Neural progenitor cell (in vitro differentiated cells): ENCODE results near the gene GJC3. TPM values are rescaled to one million over a fixed set of nuclear protein-coding genes. Genes with fewer than 3 reads are reported as not detected.

ENCODE experiments used
- DNase-seq: peaks from one replicate; pipeline ENCODE4 v3.0.0-alpha.2; 2016; ENCODE audit warnings: low spot score
- H2AFZ ChIP-seq: fragments of 200-600 bp; sonication (generic); replicated peaks from 2 replicates; pipeline ENCODE4 v1.6.1; 2016; ENCODE audit warnings: antibody characterized with exemption
- H3F3A ChIP-seq: fragments of 200-600 bp; sonication (generic); 2 replicates; pipeline ENCODE4 v1.6.1; 2016; ENCODE audit warnings: antibody characterized with exemption, low read depth
- H3K27ac ChIP-seq: fragments of 200-600 bp; sonication (generic); 2 replicates; pipeline ENCODE4 v1.5.1; 2016; ENCODE audit warnings: mild to moderate bottlenecking
- H3K27me3 ChIP-seq: fragments of 200-600 bp; sonication (generic); 2 replicates; pipeline ENCODE4 v1.6.1; 2016; ENCODE audit warnings: mild to moderate bottlenecking, moderate library complexity
- H3K36me3 ChIP-seq: fragments of 200-600 bp; sonication (generic); 2 replicates; pipeline ENCODE4 v1.5.1; 2016
- H3K4me1 ChIP-seq: fragments of 200-600 bp; sonication (generic); 2 replicates; pipeline ENCODE4 v1.6.1; 2016; ENCODE audit warnings: mixed run types
- H3K4me2 ChIP-seq: fragments of 200-600 bp; sonication (generic); 2 replicates; pipeline ENCODE4 v1.6.1; 2016
- H3K4me3 ChIP-seq: fragments of 200-600 bp; sonication (generic); 2 replicates; pipeline ENCODE4 v1.5.1; 2016
- H3K79me2 ChIP-seq: fragments of 200-600 bp; sonication (generic); 2 replicates; pipeline ENCODE4 v1.6.1; 2016; ENCODE audit warnings: low read depth
- H3K9ac ChIP-seq: fragments of 200-600 bp; sonication (generic); 2 replicates; pipeline ENCODE4 v1.6.1; 2016
- H3K9me3 ChIP-seq: fragments of 200-600 bp; sonication (generic); 2 replicates; pipeline ENCODE4 v1.5.1; 2016; ENCODE audit warnings: low read depth
- H4K20me1 ChIP-seq: fragments of 200-600 bp; sonication (generic); 2 replicates; pipeline ENCODE4 v1.6.1; 2016; ENCODE audit warnings: low read depth
- H3K27ac Mint-ChIP-seq: 3 replicates; pipeline ENCODE4 v1.8.0; 2021; ENCODE audit warnings: mixed read lengths
- H3K27me3 Mint-ChIP-seq: 2 replicates; pipeline ENCODE4 v1.8.0; 2022; ENCODE audit warnings: low read depth, mild to moderate bottlenecking, inconsistent platforms, moderate library complexity, mixed read lengths; ENCODE audit not compliant: insufficient read depth
- H3K36me3 Mint-ChIP-seq: 3 replicates; pipeline ENCODE4 v1.8.0; 2021; ENCODE audit warnings: mixed read lengths
- H3K4me1 Mint-ChIP-seq: 3 replicates; pipeline ENCODE4 v1.8.0; 2021; ENCODE audit warnings: mixed read lengths
- H3K4me3 Mint-ChIP-seq: 3 replicates; pipeline ENCODE4 v1.8.0; 2021; ENCODE audit warnings: mild to moderate bottlenecking, moderate library complexity, mixed read lengths
- H3K9me3 Mint-ChIP-seq: 3 replicates; pipeline ENCODE4 v1.8.0; 2020; ENCODE audit warnings: mixed read lengths
- CTCF ChIP-seq: fragments of 200-600 bp; sonication (generic); IDR thresholded peaks from 2 replicates; pipeline ENCODE4 v1.5.1; 2017; ENCODE audit warnings: antibody characterized with exemption, mild to moderate bottlenecking
- EZH2 ChIP-seq: fragments of 200-600 bp; sonication (generic); IDR thresholded peaks from 2 replicates; pipeline ENCODE4 v1.6.1; 2017; ENCODE audit warnings: antibody characterized with exemption, mild to moderate bottlenecking, moderate library complexity
- EZH2phosphoT487 ChIP-seq: fragments of 200-600 bp; sonication (generic); IDR thresholded peaks from 2 replicates; pipeline ENCODE4 v1.6.1; 2017; ENCODE audit warnings: antibody characterized with exemption
- total RNA-seq: library from RNA; depleted of rRNA; stranded (reverse); fragments of >200 nt; gene quantifications from 2 replicates; pipeline ENCODE4 v1.2.3, GENCODE V29; 2015; ENCODE audit warnings: low replicate concordance

Gene GJC3
- total RNA-seq, 1 donor from 2014 or later, result 0.34 TPM

- no peaks in the 10 kb centered on the region for H3K4me1 ChIP-seq
- no peak overlapping the region for H3K4me2 ChIP-seq
- H3K4me3 ChIP-seq, result no peak overlapping the region
- no peak overlapping the region for H3K9ac ChIP-seq
- no peaks in the 10 kb centered on the region for H3K36me3 ChIP-seq
- Mint-ChIP-seq H3K27me3 (peaks cover 2% of the 10 kb centered on the region), H3K27ac (no peak overlapping the region), H3K9me3 (peaks cover 9% of the 10 kb centered on the region), H3K4me1 (no peaks in the 10 kb centered on the region), H3K4me3 (no peak overlapping the region), H3K36me3 (peaks cover 4% of the 10 kb centered on the region)
- H3K9me3 ChIP-seq, result peaks cover 3% of the 10 kb centered on the region
- TF ChIP-seq EZH2 (no peak), EZH2phosphoT487 (no peak), CTCF (no peak)
- H3K79me2 ChIP-seq, result no peaks in the 10 kb centered on the region
- peaks cover 9% of the 10 kb centered on the region for H3K27me3 ChIP-seq
- no peaks in the 10 kb centered on the region for H3F3A ChIP-seq
- no peak overlapping the region for H2AFZ ChIP-seq
- H4K20me1 ChIP-seq, result no peaks in the 10 kb centered on the region
- DNase-seq, result no peak
- no peak overlapping the region for H3K27ac ChIP-seq
These were observed 6.2 kb downstream of the GJC3 start for GRCh38 chr7:99923200-99923599.

DNA sequence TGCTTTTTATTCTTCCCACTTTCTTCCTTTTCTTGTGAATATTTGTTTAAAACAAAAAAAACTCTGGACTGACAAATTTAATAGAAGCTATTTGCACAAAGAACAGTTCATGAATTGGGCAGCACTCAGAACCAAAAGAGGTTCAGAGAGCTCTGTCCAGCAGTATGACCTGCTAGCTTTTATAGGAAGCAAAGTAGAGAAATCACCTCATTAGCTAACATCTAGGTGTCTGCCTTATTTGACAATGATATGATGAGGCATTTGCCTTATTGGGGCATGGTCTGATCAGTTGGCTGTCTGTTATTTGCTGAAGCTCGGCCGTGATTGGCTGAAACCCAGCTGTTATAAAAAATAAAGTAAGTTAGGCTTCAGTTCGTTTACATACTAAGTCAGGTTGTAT lies 9.3 kb downstream of the GJC3 start:
- no peak overlapping the region for H3K9ac ChIP-seq
- no peaks in the 10 kb centered on the region for H4K20me1 ChIP-seq
- no peak overlapping the region for H3K4me3 ChIP-seq
- TF ChIP-seq EZH2phosphoT487 (no peak), EZH2 (no peak), CTCF (no peak)
- no peaks in the 10 kb centered on the region for H3K27me3 ChIP-seq
- no peaks in the 10 kb centered on the region for H3K4me1 ChIP-seq
- H2AFZ ChIP-seq, result no peak overlapping the region
- H3K36me3 ChIP-seq, result no peaks in the 10 kb centered on the region
- no peak for DNase-seq
- peaks cover 6% of the 10 kb centered on the region for H3K27me3 Mint-ChIP-seq
- H3K27ac ChIP-seq, result no peak overlapping the region
- H3F3A ChIP-seq, result no peaks in the 10 kb centered on the region
- H3K27ac Mint-ChIP-seq, result no peak overlapping the region
- H3K79me2 ChIP-seq, result no peaks in the 10 kb centered on the region
- peaks cover 9% of the 10 kb centered on the region for H3K9me3 Mint-ChIP-seq
- no peaks in the 10 kb centered on the region for H3K4me1 Mint-ChIP-seq
- H3K36me3 Mint-ChIP-seq, result peaks cover 4% of the 10 kb centered on the region
- peak overlapping the region; percentile 85 for H3K4me3 Mint-ChIP-seq
- H3K9me3 ChIP-seq, result peaks cover 3% of the 10 kb centered on the region
- no peak overlapping the region for H3K4me2 ChIP-seq

DNA sequence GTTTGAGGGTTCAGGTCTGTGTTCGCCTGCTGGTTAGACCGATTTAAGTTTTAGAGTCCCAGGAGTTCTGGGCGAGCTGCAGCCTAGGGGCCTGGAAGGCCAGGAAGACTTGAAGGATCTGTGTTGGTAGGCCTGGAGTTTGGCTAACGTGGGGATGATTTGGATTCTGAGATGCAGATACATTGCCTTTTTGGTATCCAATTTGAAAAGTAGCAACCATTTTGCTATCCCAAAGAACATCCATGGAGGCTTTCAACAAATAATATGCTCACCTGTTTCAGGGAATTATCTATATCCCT lies 9.7 kb downstream of the GJC3 start:
- H3K4me3 ChIP-seq, result no peak overlapping the region

More for the DNA sequence above, 9.7 kb downstream of the GJC3 start:
- no peak overlapping the region for H3K27ac Mint-ChIP-seq
- H2AFZ ChIP-seq, result no peak overlapping the region
- no peaks in the 10 kb centered on the region for H3K79me2 ChIP-seq
- H3K27me3 ChIP-seq, result no peaks in the 10 kb centered on the region
- no peak overlapping the region for H3K27ac ChIP-seq
- H3K4me1 ChIP-seq, result no peaks in the 10 kb centered on the region
- H3K36me3 Mint-ChIP-seq, result peaks cover 4% of the 10 kb centered on the region
- TF ChIP-seq EZH2, result no peak
- TF ChIP-seq CTCF, result no peak
- no peak for TF ChIP-seq EZH2phosphoT487
- H4K20me1 ChIP-seq, result no peaks in the 10 kb centered on the region
- H3K4me3 Mint-ChIP-seq, result peak overlapping the region; percentile 85
- no peak for DNase-seq
- H3K27me3 Mint-ChIP-seq, result peaks cover 6% of the 10 kb centered on the region
- no peaks in the 10 kb centered on the region for H3K36me3 ChIP-seq
- H3K9me3 ChIP-seq, result peaks cover 3% of the 10 kb centered on the region
- no peak overlapping the region for H3K9ac ChIP-seq
- H3K4me1 Mint-ChIP-seq, result no peaks in the 10 kb centered on the region
- peaks cover 9% of the 10 kb centered on the region for H3K9me3 Mint-ChIP-seq
- H3F3A ChIP-seq, result no peaks in the 10 kb centered on the region
- H3K4me2 ChIP-seq, result no peak overlapping the region
